Hair follicular keratinocyte (primary cell): ENCODE measurements around the gene CHSY1. TPM values are rescaled to one million over a fixed set of nuclear protein-coding genes. Genes with fewer than 3 reads are reported as not detected.

Experiments used
- total RNA-seq: library from RNA; depleted of rRNA; stranded (reverse); fragments of >200 nt; gene quantifications from 2 replicates; pipeline ENCODE4 v1.2.3, GENCODE V29; 2015

The CHSY1 gene
- 18.4 and 24.4 TPM in 2 replicates for total RNA-seq

DNA sequence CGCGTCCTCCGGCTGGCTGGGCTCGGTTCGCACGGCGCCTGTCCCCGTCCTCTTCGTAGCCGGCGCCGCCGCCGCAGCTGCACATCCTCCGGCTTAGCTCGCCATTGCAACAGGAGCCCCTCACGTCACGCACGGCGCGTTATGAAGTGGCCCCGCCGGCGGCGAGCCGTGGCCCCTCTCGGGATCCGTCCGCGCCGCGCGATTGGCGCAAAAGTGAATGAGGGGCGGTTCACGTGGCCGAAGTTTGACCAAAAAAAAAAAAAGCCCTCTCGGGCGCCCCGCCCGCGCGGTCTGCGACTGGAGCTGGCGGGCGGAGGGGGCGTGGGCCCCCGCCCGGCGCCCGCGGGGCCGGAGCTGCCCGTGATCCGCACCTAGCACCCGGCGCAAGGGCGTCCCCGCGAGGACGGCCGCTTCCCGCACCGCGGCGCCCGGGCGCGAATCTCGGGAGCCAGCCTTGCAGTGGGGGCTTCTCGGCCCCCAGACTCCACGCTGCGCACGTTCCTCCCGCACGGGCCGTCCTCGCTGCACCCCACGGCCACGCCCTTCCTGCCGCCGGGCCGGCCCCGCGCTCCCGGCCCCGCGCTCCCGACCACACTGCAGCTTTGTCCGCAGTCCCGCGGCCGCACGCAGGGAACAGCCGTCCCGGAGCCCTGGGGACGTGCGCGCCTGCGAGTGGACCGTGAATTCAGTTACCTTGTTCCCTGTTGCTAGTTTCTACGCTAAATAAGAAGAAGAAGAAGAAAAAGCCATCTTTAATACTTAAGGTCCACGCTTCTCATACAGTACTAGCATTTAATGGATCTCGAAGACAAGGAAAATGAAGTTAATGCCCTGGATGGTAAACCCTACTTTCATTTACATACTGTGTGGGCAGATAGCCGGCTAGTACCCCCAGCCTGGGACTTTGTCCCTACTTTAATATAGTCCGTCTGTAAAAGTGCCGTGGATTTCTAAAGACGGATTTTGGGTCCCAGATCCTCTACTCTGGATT lies at the start of gene CHSY1:
CHSY1 (minus strand) TSS at position 219 of the 991 bp plus-strand sequence. CDS start 592 bp downstream, outside the sequence.

DNA sequence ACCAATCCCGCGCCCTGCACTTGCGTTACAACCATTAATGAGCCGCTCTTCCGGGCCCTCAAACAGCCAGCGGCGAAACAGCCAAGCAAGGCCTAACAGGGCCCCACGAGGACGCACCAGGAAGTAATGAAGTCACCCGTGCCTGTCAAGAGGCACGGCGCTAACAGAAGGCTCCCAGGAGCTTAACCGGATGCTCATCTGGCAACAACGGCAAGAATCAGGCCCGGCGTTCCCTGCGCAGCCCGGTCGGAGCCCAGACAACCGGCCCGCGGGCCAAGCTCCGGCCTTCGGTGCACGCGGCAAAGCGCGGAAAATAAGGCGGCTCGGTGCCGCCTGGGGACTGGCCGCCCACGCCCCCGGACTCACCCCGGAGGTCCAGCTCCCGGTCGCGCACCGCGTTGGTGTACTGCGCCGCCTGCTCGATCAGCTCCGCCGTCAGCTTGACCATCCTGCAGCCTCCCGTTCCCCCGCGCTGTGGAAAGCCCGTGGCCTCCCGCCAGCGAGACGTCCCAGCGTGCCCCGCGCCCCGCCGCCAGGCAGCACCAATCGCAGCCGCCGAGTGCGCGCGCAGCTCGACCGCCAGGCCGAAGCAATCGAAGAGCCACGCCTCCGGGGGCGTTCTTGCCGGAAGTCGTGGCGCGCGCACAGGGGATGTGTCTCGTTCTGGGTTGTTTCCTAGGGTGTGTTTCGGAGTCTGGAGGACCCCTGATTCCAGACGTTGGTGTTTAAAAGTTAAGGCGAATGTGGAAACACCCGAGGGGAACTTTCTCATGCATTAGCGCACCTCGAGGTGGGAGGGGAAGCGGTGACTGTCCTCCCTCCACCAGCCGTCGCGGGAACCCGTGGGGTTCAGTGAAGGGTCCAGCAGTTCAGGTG lies 43.1 kb upstream of the CHSY1 start, which contains the start of gene SNRPA1:
SNRPA1 (minus strand) TSS at position 518 of the 876 bp plus-strand sequence; CDS start at position 448, 70 bp downstream.

GRCh38 chr15:101277038-101277822 lies 25.4 kb upstream of the CHSY1 start, which contains the start of gene SELENOS:
Gene SELENOS, minus strand, starts transcription at chr15:101277485. Its CDS starts 68 bp downstream, at chr15:101277417.

Other genes with a start within 250 kb of the CHSY1 start
- gene SELENOS, start 25.4 kb upstream of the CHSY1 start, total RNA-seq = 89.0 and 91.2 TPM in 2 replicates
- 41.7 and 101 TPM in 2 replicates for gene SNRPA1, start 43.2 kb upstream of the CHSY1 start, total RNA-seq
- 2.1 and 6.1 TPM in 2 replicates for gene PCSK6, start 237.7 kb upstream of the CHSY1 start, total RNA-seq